ENCODE measurements around the gene WWOX. TPM values are rescaled to one million over a fixed set of nuclear protein-coding genes. Genes with fewer than 3 reads are reported as not detected.

Gene WWOX
- total and polyA plus RNA-seq, 2 donors (not counting 1 experiment from before 2014, with no cell fraction given): 10.5 to 42.3 TPM

GRCh38 chr16:78126662-78127061 is 27.2 kb downstream of the WWOX start:
- Histone ChIP-seq H3K9ac (ENCODE audit: low read length) (no peak overlapping the region), H3K27me3 (replicated peaks in 1 of 4; ENCODE audit: control extremely low read depth in 1 of 4, control insufficient read depth in 3 of 4, insufficient read depth in 4 of 4, low read length in 3 of 4) (no peaks in the 10 kb centered on the region), H3K36me3 (replicated peaks in 1 of 2; ENCODE audit: control extremely low read depth in 1 of 2, control insufficient read depth in 1 of 2, extremely low read depth in 1 of 2, insufficient read depth in 2 of 2, low read length in 1 of 2) (no peaks in the 10 kb centered on the region), H3K9me3 (ENCODE audit: control extremely low read depth in 1 of 3, control insufficient read depth in 2 of 3, insufficient read depth in 1 of 3, low read length in 2 of 3) (no peaks in the 10 kb centered on the region), H3K27ac (ENCODE audit: low read length in 2 of 2) (no peak overlapping the region), H3K79me2 (ENCODE audit: control insufficient read depth, insufficient read depth, low read length) (no peaks in the 10 kb centered on the region), H4K20me1 (ENCODE audit: control insufficient read depth, insufficient read depth, low read length, poor library complexity, severe bottlenecking) (no peaks in the 10 kb centered on the region), H3K4me1 (ENCODE audit: control insufficient read depth in 2 of 2, insufficient read depth in 2 of 2, low read length in 2 of 2) (no peaks in the 10 kb centered on the region), H3K4me2 (replicated peaks; ENCODE audit: low read depth, low read length, poor library complexity, severe bottlenecking) (no peak overlapping the region), H3K4me3 (ENCODE audit: control extremely low read depth in 1 of 5, extremely low read depth in 1 of 5, insufficient read depth in 1 of 5, low read depth in 2 of 5, low read length in 4 of 5) (no peak overlapping the region), H2AFZ (ENCODE audit: insufficient read depth, low read depth, low read length, poor library complexity, severe bottlenecking) (no peak overlapping the region)
- POLR2A ChIA-PET: no interaction called here
- Mint-ChIP-seq H3K4me1 (peaks cover 2% of the 10 kb centered on the region), H3K27ac (no peak overlapping the region), H3K4me3 (no peak overlapping the region), H3K27me3 (no peaks in the 10 kb centered on the region), H3K9me3 (ENCODE audit: insufficient read depth) (peaks cover 5% of the 10 kb centered on the region)
- TF ChIP-seq EZH2 (IDR thresholded peaks at IDR 0.05; ENCODE audit: borderline replicate concordance, insufficient read depth, low read depth, low read length, poor library complexity, severe bottlenecking) (no peak), CTCF (IDR thresholded peaks at IDR 0.05) (no peak)
- intact Hi-C loops (cut with micrococcal nuclease): no loop called here
- WGBS (ENCODE audit: insufficient coverage): no CpG with 5 or more reads among the region's 3 CpGs
- CTCF ChIA-PET: interaction anchor here (1.1 kb wide), 1 partner anchor 10 kb away, joined by 3 read pairs; no protein-coding TSS in a partner anchor
- DNase-seq: no peak
- ATAC-seq (ENCODE audit: low read depth): no peak

- 84% methylated on average over 2 of the region's 5 CpGs for WGBS (ENCODE audit: insufficient coverage)
- H4K20me1 ChIP-seq (ENCODE audit: control insufficient read depth, insufficient read depth, low read length, poor library complexity, severe bottlenecking): no peaks in the 10 kb centered on the region
- DNase-seq (no peak), ATAC-seq (ENCODE audit: low read depth) (no peak)
- H3K36me3 ChIP-seq (replicated peaks in 1 of 2; ENCODE audit: control extremely low read depth in 1 of 2, control insufficient read depth in 1 of 2, extremely low read depth in 1 of 2, insufficient read depth in 2 of 2, low read length in 1 of 2): no peaks in the 10 kb centered on the region
- no peak overlapping the region for H3K4me3 Mint-ChIP-seq
- no peak overlapping the region for H3K27ac Mint-ChIP-seq
- ChIA-PET CTCF (interaction anchor here (1.1 kb wide), 1 partner anchor 10 kb away, joined by 3 read pairs; no protein-coding TSS in a partner anchor), POLR2A (no interaction called here)
- TF ChIP-seq CTCF (IDR thresholded peaks at IDR 0.05): no peak
- H3K9me3 ChIP-seq (ENCODE audit: control extremely low read depth in 1 of 3, control insufficient read depth in 2 of 3, insufficient read depth in 1 of 3, low read length in 2 of 3): no peaks in the 10 kb centered on the region
- H3K79me2 ChIP-seq (ENCODE audit: control insufficient read depth, insufficient read depth, low read length): no peaks in the 10 kb centered on the region
- H3K4me3 ChIP-seq (ENCODE audit: control extremely low read depth in 1 of 5, extremely low read depth in 1 of 5, insufficient read depth in 1 of 5, low read depth in 2 of 5, low read length in 4 of 5): no peak overlapping the region
- no peaks in the 10 kb centered on the region for H3K4me1 ChIP-seq (ENCODE audit: control insufficient read depth in 2 of 2, insufficient read depth in 2 of 2, low read length in 2 of 2)
- no peak overlapping the region for H3K27ac ChIP-seq (ENCODE audit: low read length in 2 of 2)
- H3K9me3 Mint-ChIP-seq (ENCODE audit: insufficient read depth): peaks cover 5% of the 10 kb centered on the region
- intact Hi-C loops (cut with micrococcal nuclease): no loop called here
- H3K27me3 Mint-ChIP-seq: no peaks in the 10 kb centered on the region
- H3K4me1 Mint-ChIP-seq: peaks cover 2% of the 10 kb centered on the region
- H2AFZ ChIP-seq (ENCODE audit: insufficient read depth, low read depth, low read length, poor library complexity, severe bottlenecking): no peak overlapping the region
- H3K4me2 ChIP-seq (replicated peaks; ENCODE audit: low read depth, low read length, poor library complexity, severe bottlenecking): no peak overlapping the region
- no peaks in the 10 kb centered on the region for H3K27me3 ChIP-seq (replicated peaks in 1 of 4; ENCODE audit: control extremely low read depth in 1 of 4, control insufficient read depth in 3 of 4, insufficient read depth in 4 of 4, low read length in 3 of 4)
- no peak overlapping the region for H3K9ac ChIP-seq (ENCODE audit: low read length)
Observed at GRCh38 chr16:78127130-78127529, 27.7 kb downstream of the WWOX start.
